Fibroblast of lung (primary cell): ENCODE results near the gene ADAMTS6. TPM values are rescaled to one million over a fixed set of nuclear protein-coding genes. Genes with fewer than 3 reads are reported as not detected.

Experiments
- DNase-seq, 2 donors: peaks; one replicate each; pipeline versions ENCODE4 v3.0.0 to v3.0.0-alpha.2; 2010; ENCODE audit warnings: low read depth in 2 of 2
- H2AFZ ChIP-seq: 2 replicates; pipeline ENCODE4 v1.5.1; 2012; ENCODE audit warnings: low read length, control low read depth, inconsistent platforms
- H3K27ac ChIP-seq: 2 replicates; pipeline ENCODE4 v1.5.1; 2011; ENCODE audit warnings: low read length, control low read depth; ENCODE audit not compliant: insufficient read depth
- H3K27me3 ChIP-seq: 2 replicates; pipeline ENCODE4 v1.5.1; 2011; ENCODE audit warnings: mild to moderate bottlenecking, low read length; ENCODE audit not compliant: control insufficient read depth, insufficient read depth
- H3K36me3 ChIP-seq: 2 replicates; pipeline ENCODE4 v1.5.1; 2011; ENCODE audit warnings: low read length; ENCODE audit not compliant: control insufficient read depth, insufficient read depth
- H3K4me1 ChIP-seq: 2 replicates; pipeline ENCODE4 v1.5.1; 2011; ENCODE audit warnings: low read length; ENCODE audit not compliant: control insufficient read depth, insufficient read depth; ENCODE audit errors: extremely low read depth
- H3K4me2 ChIP-seq: 2 replicates; pipeline ENCODE4 v1.5.1; 2011; ENCODE audit warnings: low read length, control low read depth; ENCODE audit not compliant: insufficient read depth; ENCODE audit errors: extremely low read depth
- H3K4me3 ChIP-seq, 4 experiments: fragments of 200-600 bp in 1 of 4; sonication (generic) in 1 of 4; replicated peaks in 1 of 4; 2 replicates each; pipeline ENCODE4 v1.5.1; 2011 to 2016; ENCODE audit warnings: low read length in 4 of 4, low read depth in 3 of 4, mild to moderate bottlenecking in 3 of 4, control low read depth in 2 of 4, inconsistent platforms in 1 of 4, mixed read lengths in 1 of 4; ENCODE audit not compliant: insufficient read depth in 1 of 4; ENCODE audit errors: control extremely low read depth in 1 of 4
- H3K79me2 ChIP-seq: 2 replicates; pipeline ENCODE4 v1.5.1; 2012; ENCODE audit warnings: mild to moderate bottlenecking, low read length, inconsistent platforms; ENCODE audit not compliant: control insufficient read depth, insufficient read depth
- H3K9ac ChIP-seq: 2 replicates; pipeline ENCODE4 v1.5.1; 2011; ENCODE audit warnings: mild to moderate bottlenecking, low read length, control low read depth; ENCODE audit not compliant: insufficient read depth
- H3K9me3 ChIP-seq: 2 replicates; pipeline ENCODE4 v1.5.1; 2012; ENCODE audit warnings: low read depth, low read length; ENCODE audit not compliant: control insufficient read depth, insufficient read depth
- H4K20me1 ChIP-seq: 2 replicates; pipeline ENCODE4 v1.5.1; 2011; ENCODE audit warnings: low read length; ENCODE audit not compliant: control insufficient read depth, insufficient read depth; ENCODE audit errors: extremely low read depth
- EZH2 ChIP-seq: IDR thresholded peaks from 2 replicates; pipeline ENCODE4 v1.5.1; 2012; ENCODE audit warnings: low read length, control low read depth, mild to moderate bottlenecking; ENCODE audit errors: missing control alignments
- polyA plus RNA-seq, 2 donors: library from polyadenylated mRNA; depleted of rRNA in 1 of 2; stranded (reverse) in 1 of 2; unstranded in 1 of 2; fragments of >200 nt; gene quantifications; 2 replicates each; pipeline ENCODE4 v1.2.1, GENCODE V29; 2011 to 2012; ENCODE audit warnings: missing spikeins in 1 of 2
- total RNA-seq: library from RNA; depleted of rRNA; stranded (reverse); fragments of >200 nt; gene quantifications from 2 replicates; pipeline ENCODE4 v1.2.1, GENCODE V29; 2014
- TF ChIP-seq, protein P1 (sequence below), 2 donors: IDR thresholded peaks in 1 of 2; conservative IDR thresholded peaks in 1 of 2; 1 replicate in 1 of 2; 2 replicates in 1 of 2; pipeline ENCODE4 v1.5.1; 2011 to 2012; ENCODE audit warnings: low read length in 2 of 2, control low read depth in 1 of 2, inconsistent platforms in 1 of 2, low read depth in 1 of 2, mild to moderate bottlenecking in 1 of 2

Gene ADAMTS6
- total and polyA plus RNA-seq, 2 donors (not counting 1 experiment from before 2014, with no cell fraction given) = 7.5 to 45.2 TPM

DNA sequence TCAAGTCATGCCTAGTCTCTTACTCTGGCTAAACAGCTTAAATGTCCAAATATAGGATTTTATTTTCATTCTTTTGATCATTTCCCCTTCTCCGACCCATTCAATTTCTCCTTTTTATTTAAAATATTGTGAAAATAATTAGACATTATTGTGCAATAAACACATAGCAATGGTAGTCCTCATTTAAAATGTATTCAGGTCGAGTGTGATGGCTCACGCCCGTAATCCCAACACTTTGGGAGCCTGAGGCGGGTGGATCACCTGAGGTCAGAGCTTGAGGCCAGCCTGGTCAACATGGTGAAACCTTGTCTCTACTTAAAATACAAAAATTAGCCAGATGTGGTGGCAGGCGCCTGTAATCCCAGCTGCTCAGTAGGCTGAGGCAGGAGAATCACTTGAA lies 26.7 kb downstream of the ADAMTS6 start:
- Histone ChIP-seq H3K36me3 (peaks cover 1% of the 10 kb centered on the region), H3K79me2 (no peaks in the 10 kb centered on the region), H3K27me3 (no peaks in the 10 kb centered on the region), H3K9me3 (no peaks in the 10 kb centered on the region), H3K4me3 (no peak overlapping the region), H3K4me2 (no peak overlapping the region), H3K4me1 (no peaks in the 10 kb centered on the region), H2AFZ (no peak overlapping the region), H4K20me1 (no peaks in the 10 kb centered on the region), H3K27ac (no peak overlapping the region), H3K9ac (no peak overlapping the region)
- TF ChIP-seq, protein P1, sequence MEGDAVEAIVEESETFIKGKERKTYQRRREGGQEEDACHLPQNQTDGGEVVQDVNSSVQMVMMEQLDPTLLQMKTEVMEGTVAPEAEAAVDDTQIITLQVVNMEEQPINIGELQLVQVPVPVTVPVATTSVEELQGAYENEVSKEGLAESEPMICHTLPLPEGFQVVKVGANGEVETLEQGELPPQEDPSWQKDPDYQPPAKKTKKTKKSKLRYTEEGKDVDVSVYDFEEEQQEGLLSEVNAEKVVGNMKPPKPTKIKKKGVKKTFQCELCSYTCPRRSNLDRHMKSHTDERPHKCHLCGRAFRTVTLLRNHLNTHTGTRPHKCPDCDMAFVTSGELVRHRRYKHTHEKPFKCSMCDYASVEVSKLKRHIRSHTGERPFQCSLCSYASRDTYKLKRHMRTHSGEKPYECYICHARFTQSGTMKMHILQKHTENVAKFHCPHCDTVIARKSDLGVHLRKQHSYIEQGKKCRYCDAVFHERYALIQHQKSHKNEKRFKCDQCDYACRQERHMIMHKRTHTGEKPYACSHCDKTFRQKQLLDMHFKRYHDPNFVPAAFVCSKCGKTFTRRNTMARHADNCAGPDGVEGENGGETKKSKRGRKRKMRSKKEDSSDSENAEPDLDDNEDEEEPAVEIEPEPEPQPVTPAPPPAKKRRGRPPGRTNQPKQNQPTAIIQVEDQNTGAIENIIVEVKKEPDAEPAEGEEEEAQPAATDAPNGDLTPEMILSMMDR (conservative IDR thresholded peaks at IDR 0.05 in 1 of 2, IDR thresholded peaks at IDR 0.05 in 1 of 2; ENCODE audit: low read depth in 1 of 2, low read length in 2 of 2) = no peak
- no peak for TF ChIP-seq EZH2
- no peak for DNase-seq

DNA sequence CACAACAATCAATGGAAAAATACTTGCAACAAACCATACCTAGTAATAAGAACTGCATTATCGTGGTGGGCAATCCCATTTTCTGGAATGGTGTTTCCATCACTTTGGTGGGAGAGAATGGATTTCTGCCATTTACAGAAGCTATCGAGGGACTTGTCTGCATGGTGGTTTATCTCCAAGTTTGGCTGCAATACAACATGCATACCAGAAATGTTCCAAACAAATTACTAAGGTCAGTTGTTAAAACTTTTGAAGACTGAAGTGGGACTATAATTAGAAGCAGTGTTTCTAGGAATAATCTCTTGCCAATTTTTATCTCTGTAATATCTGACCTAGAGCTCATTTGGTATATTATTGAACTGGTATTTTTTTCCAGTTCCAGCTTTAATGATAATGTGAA lies 30.3 kb downstream of the ADAMTS6 start:
- no peaks in the 10 kb centered on the region for H3K79me2 ChIP-seq
- H4K20me1 ChIP-seq = no peaks in the 10 kb centered on the region
- peaks cover 1% of the 10 kb centered on the region for H3K36me3 ChIP-seq
- no peaks in the 10 kb centered on the region for H3K9me3 ChIP-seq
- no peak overlapping the region for H2AFZ ChIP-seq
- peak in 1 of 2 donors; percentile 40 for DNase-seq
- TF ChIP-seq EZH2 = no peak
- TF ChIP-seq, protein P1 (conservative IDR thresholded peaks at IDR 0.05 in 1 of 2, IDR thresholded peaks at IDR 0.05 in 1 of 2; ENCODE audit: low read depth in 1 of 2, low read length in 2 of 2) = no peak
- H3K4me2 ChIP-seq = no peak overlapping the region
- H3K27me3 ChIP-seq = no peaks in the 10 kb centered on the region
- no peaks in the 10 kb centered on the region for H3K4me1 ChIP-seq
- H3K27ac ChIP-seq = no peak overlapping the region
- H3K9ac ChIP-seq = no peak overlapping the region
- no peak overlapping the region for H3K4me3 ChIP-seq

DNA sequence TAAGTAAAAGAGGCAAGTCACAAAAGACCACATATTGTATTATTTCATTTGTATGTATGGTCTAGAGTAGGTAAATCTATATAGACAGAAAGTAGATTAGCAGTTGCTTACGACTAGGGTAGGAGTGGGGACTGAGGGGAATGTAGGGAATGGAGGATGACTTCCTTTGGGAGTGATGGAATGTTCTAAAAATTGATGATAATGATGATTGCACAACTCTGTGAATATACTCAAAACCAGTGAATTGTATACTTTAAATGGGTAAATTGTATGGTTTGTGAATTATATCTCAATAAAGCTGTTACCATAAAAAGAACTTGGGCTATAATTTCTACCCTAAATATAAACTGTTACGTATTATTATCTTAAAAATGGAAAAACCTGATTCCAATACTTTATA lies 35.0 kb downstream of the ADAMTS6 start:
- H3K9ac ChIP-seq = no peak overlapping the region
- H3K9me3 ChIP-seq = no peaks in the 10 kb centered on the region
- no peaks in the 10 kb centered on the region for H3K4me1 ChIP-seq
- H3K36me3 ChIP-seq = no peaks in the 10 kb centered on the region
- no peak for DNase-seq
- no peaks in the 10 kb centered on the region for H3K79me2 ChIP-seq
- no peaks in the 10 kb centered on the region for H4K20me1 ChIP-seq
- no peak overlapping the region for H2AFZ ChIP-seq
- H3K4me2 ChIP-seq = no peak overlapping the region
- no peak for TF ChIP-seq EZH2
- TF ChIP-seq, protein P1 (conservative IDR thresholded peaks at IDR 0.05 in 1 of 2, IDR thresholded peaks at IDR 0.05 in 1 of 2; ENCODE audit: low read depth in 1 of 2, low read length in 2 of 2) = no peak
- H3K4me3 ChIP-seq = no peak overlapping the region
- no peak overlapping the region for H3K27ac ChIP-seq
- H3K27me3 ChIP-seq = no peaks in the 10 kb centered on the region
